Measurements from ENCODE around the gene TMOD4. TPM values are rescaled to one million over a fixed set of nuclear protein-coding genes. Genes with fewer than 3 reads are reported as not detected.

Gene TMOD4
- total RNA-seq, 1 experiment from 2014 or later, result 1.3 TPM

GRCh38 chr1:151145304-151146071 lies 30.3 kb downstream of the TMOD4 start:
- H3K9me3 ChIP-seq, result no peaks in the 10 kb centered on the region
- Mint-ChIP-seq H3K27ac (ENCODE audit: unreplicated experiment) (no peak overlapping the region), H3K4me1 (ENCODE audit: low read depth, unreplicated experiment) (peaks cover 12% of the 10 kb centered on the region), H3K4me3 (ENCODE audit: unreplicated experiment) (peak overlapping the region; percentile 86), H3K36me3 (ENCODE audit: insufficient read depth, unreplicated experiment) (peaks cover 4% of the 10 kb centered on the region), H3K27me3 (ENCODE audit: insufficient read depth, unreplicated experiment) (no peaks in the 10 kb centered on the region), H3K9me3 (ENCODE audit: unreplicated experiment) (no peaks in the 10 kb centered on the region)
- POLR2A ChIA-PET, result interaction anchor here (0.5 kb wide), 1 partner anchor 68 kb away, joined by 4 read pairs; no protein-coding TSS in a partner anchor
- no peak for TF ChIP-seq CTCF (IDR thresholded peaks at IDR 0.05; ENCODE audit: insufficient read depth in 1 of 2, low read depth in 1 of 2, low read length in 1 of 2, severe bottlenecking in 1 of 2, unreplicated experiment in 1 of 2)
- H3K4me1 ChIP-seq, result peaks cover 16% of the 10 kb centered on the region
- no TSS peak for BruUV-seq (replicated peaks)
- no peaks in the 10 kb centered on the region for H3K36me3 ChIP-seq (ENCODE audit: control insufficient read depth, insufficient read depth, low read length)
- DNase-seq, result no peak
- CTCF ChIA-PET, result interaction anchor here (1.1 kb wide), 1 partner anchor 46 kb away, joined by 4 read pairs; no protein-coding TSS in a partner anchor
- H3K27me3 ChIP-seq (replicated peaks; ENCODE audit: control insufficient read depth, insufficient read depth, low read length), result no peaks in the 10 kb centered on the region
- intact Hi-C loops (cut with micrococcal nuclease; ENCODE audit: unreplicated experiment), result loop anchor here (2.0 kb wide), 2 partner anchors 15 to 75 kb away; partner anchors contain the start of gene GABPB2
- peak overlapping the region; percentile 80 for H3K4me3 ChIP-seq (ENCODE audit: low read depth, low read length)

GRCh38 chr1:151144474-151145303 lies 31.1 kb downstream of the TMOD4 start:
- ChIA-PET POLR2A (interaction anchor here (0.5 kb wide), 1 partner anchor 67 kb away, joined by 4 read pairs; no protein-coding TSS in a partner anchor), CTCF (interaction anchor here (0.6 to 1.1 kb wide), 2 partner anchors 20 to 45 kb away, joined by 3 to 4 read pairs; no protein-coding TSS in a partner anchor)
- no peak for TF ChIP-seq CTCF (IDR thresholded peaks at IDR 0.05; ENCODE audit: insufficient read depth in 1 of 2, low read depth in 1 of 2, low read length in 1 of 2, severe bottlenecking in 1 of 2, unreplicated experiment in 1 of 2)

GRCh38 chr1:151143986-151144385 lies 31.8 kb downstream of the TMOD4 start:
- BruUV-seq (replicated peaks), result no TSS peak

More at GRCh38 chr1:151144474-151145303, 31.1 kb downstream of the TMOD4 start:
- Histone ChIP-seq H3K4me1 (peaks cover 16% of the 10 kb centered on the region), H3K9me3 (no peaks in the 10 kb centered on the region), H3K36me3 (ENCODE audit: control insufficient read depth, insufficient read depth, low read length) (no peaks in the 10 kb centered on the region), H3K27me3 (replicated peaks; ENCODE audit: control insufficient read depth, insufficient read depth, low read length) (no peaks in the 10 kb centered on the region), H3K4me3 (ENCODE audit: low read depth, low read length) (no peak overlapping the region)
- H3K4me1 Mint-ChIP-seq (ENCODE audit: low read depth, unreplicated experiment), result peaks cover 12% of the 10 kb centered on the region
- peaks cover 4% of the 10 kb centered on the region for H3K36me3 Mint-ChIP-seq (ENCODE audit: insufficient read depth, unreplicated experiment)
- H3K27ac Mint-ChIP-seq (ENCODE audit: unreplicated experiment), result no peak overlapping the region
- no TSS peak for BruUV-seq (replicated peaks)
- intact Hi-C loops (cut with micrococcal nuclease; ENCODE audit: unreplicated experiment), result no loop called here
- no peaks in the 10 kb centered on the region for H3K27me3 Mint-ChIP-seq (ENCODE audit: insufficient read depth, unreplicated experiment)
- no peak for DNase-seq
- H3K9me3 Mint-ChIP-seq (ENCODE audit: unreplicated experiment), result no peaks in the 10 kb centered on the region
- no peak overlapping the region for H3K4me3 Mint-ChIP-seq (ENCODE audit: unreplicated experiment)

More at GRCh38 chr1:151143986-151144385, 31.8 kb downstream of the TMOD4 start:
- no peaks in the 10 kb centered on the region for H3K27me3 Mint-ChIP-seq (ENCODE audit: insufficient read depth, unreplicated experiment)
- no peaks in the 10 kb centered on the region for H3K36me3 ChIP-seq (ENCODE audit: control insufficient read depth, insufficient read depth, low read length)
- CTCF ChIA-PET, result no interaction called here
- POLR2A ChIA-PET, result no interaction called here
- no peak for TF ChIP-seq CTCF (IDR thresholded peaks at IDR 0.05; ENCODE audit: insufficient read depth in 1 of 2, low read depth in 1 of 2, low read length in 1 of 2, severe bottlenecking in 1 of 2, unreplicated experiment in 1 of 2)
- no peak for DNase-seq
- no peaks in the 10 kb centered on the region for H3K9me3 ChIP-seq
- no peaks in the 10 kb centered on the region for H3K9me3 Mint-ChIP-seq (ENCODE audit: unreplicated experiment)
- H3K27me3 ChIP-seq (replicated peaks; ENCODE audit: control insufficient read depth, insufficient read depth, low read length), result no peaks in the 10 kb centered on the region
- H3K4me3 Mint-ChIP-seq (ENCODE audit: unreplicated experiment), result no peak overlapping the region
- H3K4me1 Mint-ChIP-seq (ENCODE audit: low read depth, unreplicated experiment), result peaks cover 12% of the 10 kb centered on the region
- H3K4me3 ChIP-seq (ENCODE audit: low read depth, low read length), result no peak overlapping the region
- H3K4me1 ChIP-seq, result peaks cover 16% of the 10 kb centered on the region
- H3K27ac Mint-ChIP-seq (ENCODE audit: unreplicated experiment), result no peak overlapping the region
- peaks cover 4% of the 10 kb centered on the region for H3K36me3 Mint-ChIP-seq (ENCODE audit: insufficient read depth, unreplicated experiment)
- intact Hi-C loops (cut with micrococcal nuclease; ENCODE audit: unreplicated experiment), result no loop called here
